HG02623 (cell line): ENCODE measurements around the gene FAM210B.
"Not testable (repeated sequence)": the region's sequence is repeated elsewhere in the genome, so short reads cannot be mapped to it uniquely, and the experiment has no call there.

Source experiments
- ATAC-seq: cut with Tn5 transposase; IDR thresholded peaks from one replicate; pipeline ENCODE4 v1.9.1; 2021; ENCODE audit warnings: moderate library complexity; ENCODE audit not compliant: unreplicated experiment

FAM210B gene

GRCh38 chr20:56391596-56392131 is 32.9 kb downstream of the FAM210B start:
- peak; percentile 26 for ATAC-seq

GRCh38 chr20:56392132-56392880 is 33.5 kb downstream of the FAM210B start, which contains the start of the genes AURKA and CSTF1:
Gene AURKA (minus strand): TSS chr20:56392215. CDS start chr20:56388197, 4,018 bp downstream.
Gene CSTF1 (plus strand): TSS chr20:56392645. CDS start chr20:56395553, 2,908 bp downstream.
- ATAC-seq: peak; percentile 88

- no peak for ATAC-seq
These were observed 34.2 kb downstream of the FAM210B start for GRCh38 chr20:56392881-56393482.

- ATAC-seq: no peak
These were observed 34.9 kb downstream of the FAM210B start for GRCh38 chr20:56393653-56394052.

GRCh38 chr20:56395166-56395565 is 36.4 kb downstream of the FAM210B start:
- ATAC-seq: no peak

GRCh38 chr20:56400001-56400640 is 41.3 kb downstream of the FAM210B start:
- no peak for ATAC-seq

GRCh38 chr20:56403465-56403864 is 44.7 kb downstream of the FAM210B start:
- no peak for ATAC-seq

- ATAC-seq: not testable (repeated sequence)
These were observed 46.6 kb downstream of the FAM210B start for GRCh38 chr20:56405356-56405755.

- no peak for ATAC-seq
These were observed 48.1 kb downstream of the FAM210B start for GRCh38 chr20:56406910-56407309.

GRCh38 chr20:56409521-56409920 is 50.7 kb downstream of the FAM210B start:
- ATAC-seq: no peak

GRCh38 chr20:56409956-56410355 is 51.2 kb downstream of the FAM210B start:
- ATAC-seq: no peak

GRCh38 chr20:56411287-56411686 is 52.5 kb downstream of the FAM210B start:
- not testable (repeated sequence) for ATAC-seq

- peak; percentile 74 for ATAC-seq
These were observed 53.1 kb downstream of the FAM210B start, which contains the start of gene CASS4 for GRCh38 chr20:56411759-56412472. Gene CASS4 (plus strand): TSS chr20:56412260. CDS start chr20:56412459, 199 bp downstream.

GRCh38 chr20:56412473-56412790 is 53.7 kb downstream of the FAM210B start:
- ATAC-seq: no peak

- ATAC-seq: no peak
These were observed 54.2 kb downstream of the FAM210B start for GRCh38 chr20:56412949-56413348.

GRCh38 chr20:56414842-56415765 is 56.3 kb downstream of the FAM210B start:
- ATAC-seq: no peak

- no peak for ATAC-seq
These were observed 58.6 kb downstream of the FAM210B start for GRCh38 chr20:56417402-56417801.

- ATAC-seq: no peak
These were observed 59.1 kb downstream of the FAM210B start for GRCh38 chr20:56417911-56418310.
